Measurements from ENCODE around the gene SERPINA1. TPM values are rescaled to one million over a fixed set of nuclear protein-coding genes. Genes with fewer than 3 reads are reported as not detected.

The SERPINA1 gene
- total and polyA plus RNA-seq, 4 donors: 120 to 1,798 (median 1,122) TPM

- Histone ChIP-seq H3K4me3 (no peak overlapping the region), H3K36me3 (ENCODE audit: control insufficient read depth in 4 of 4, insufficient read depth in 4 of 4, low read length in 4 of 4) (no peaks in the 10 kb centered on the region), H3K27me3 (ENCODE audit: control insufficient read depth in 3 of 3, insufficient read depth in 3 of 3, low read length in 2 of 3) (no peaks in the 10 kb centered on the region), H3K27ac (ENCODE audit: low read depth in 1 of 2, low read length in 1 of 2) (peak overlapping the region in 1 of 2 donors; percentile 82), H3K9me3 (ENCODE audit: control insufficient read depth in 4 of 4, insufficient read depth in 3 of 4, low read length in 3 of 4) (no peaks in the 10 kb centered on the region), H3K4me1 (ENCODE audit: control insufficient read depth in 5 of 5, insufficient read depth in 5 of 5, low read length in 5 of 5) (peaks cover 0 to 11% (median 0%) of the 10 kb centered on the region in 5 donors), H3K9ac (ENCODE audit: insufficient read depth in 1 of 2, low read length in 2 of 2) (no peak overlapping the region)
- WGBS, 2 donors: 78 to 97% methylated on average over 5 of the region's 5 CpGs
- DNase-seq (no peak), ATAC-seq (ENCODE audit: insufficient read depth, low FRiP score) (no peak)
- TF ChIP-seq, protein P1, sequence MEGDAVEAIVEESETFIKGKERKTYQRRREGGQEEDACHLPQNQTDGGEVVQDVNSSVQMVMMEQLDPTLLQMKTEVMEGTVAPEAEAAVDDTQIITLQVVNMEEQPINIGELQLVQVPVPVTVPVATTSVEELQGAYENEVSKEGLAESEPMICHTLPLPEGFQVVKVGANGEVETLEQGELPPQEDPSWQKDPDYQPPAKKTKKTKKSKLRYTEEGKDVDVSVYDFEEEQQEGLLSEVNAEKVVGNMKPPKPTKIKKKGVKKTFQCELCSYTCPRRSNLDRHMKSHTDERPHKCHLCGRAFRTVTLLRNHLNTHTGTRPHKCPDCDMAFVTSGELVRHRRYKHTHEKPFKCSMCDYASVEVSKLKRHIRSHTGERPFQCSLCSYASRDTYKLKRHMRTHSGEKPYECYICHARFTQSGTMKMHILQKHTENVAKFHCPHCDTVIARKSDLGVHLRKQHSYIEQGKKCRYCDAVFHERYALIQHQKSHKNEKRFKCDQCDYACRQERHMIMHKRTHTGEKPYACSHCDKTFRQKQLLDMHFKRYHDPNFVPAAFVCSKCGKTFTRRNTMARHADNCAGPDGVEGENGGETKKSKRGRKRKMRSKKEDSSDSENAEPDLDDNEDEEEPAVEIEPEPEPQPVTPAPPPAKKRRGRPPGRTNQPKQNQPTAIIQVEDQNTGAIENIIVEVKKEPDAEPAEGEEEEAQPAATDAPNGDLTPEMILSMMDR (IDR thresholded peaks at IDR 0.05; ENCODE audit: control extremely low read depth, extremely low read depth): no peak
Observed at GRCh38 chr14:94389104-94389469, 685 bp upstream of the SERPINA1 start.

GRCh38 chr14:94388027-94388383 lies 397 bp downstream of the SERPINA1 start:
- H3K9me3 ChIP-seq (ENCODE audit: control insufficient read depth in 4 of 4, insufficient read depth in 3 of 4, low read length in 3 of 4): no peaks in the 10 kb centered on the region
- H3K9ac ChIP-seq (ENCODE audit: insufficient read depth in 1 of 2, low read length in 2 of 2): no peak overlapping the region
- H3K4me1 ChIP-seq (ENCODE audit: control insufficient read depth in 5 of 5, insufficient read depth in 5 of 5, low read length in 5 of 5): peaks cover 0 to 11% (median 0%) of the 10 kb centered on the region in 5 donors
- H3K36me3 ChIP-seq (ENCODE audit: control insufficient read depth in 4 of 4, insufficient read depth in 4 of 4, low read length in 4 of 4): no peaks in the 10 kb centered on the region
- WGBS, 2 donors: 62 to 87% methylated on average over 6 of the region's 6 CpGs
- TF ChIP-seq, protein P1 (IDR thresholded peaks at IDR 0.05; ENCODE audit: control extremely low read depth, extremely low read depth): no peak
- ATAC-seq (ENCODE audit: insufficient read depth, low FRiP score) (no peak), DNase-seq (no peak)
- H3K27me3 ChIP-seq (ENCODE audit: control insufficient read depth in 3 of 3, insufficient read depth in 3 of 3, low read length in 2 of 3): no peaks in the 10 kb centered on the region
- peak overlapping the region; percentile 43 for H3K4me3 ChIP-seq
- H3K27ac ChIP-seq (ENCODE audit: low read depth in 1 of 2, low read length in 1 of 2): peak overlapping the region in 1 of 2 donors; percentile 82

- ATAC-seq (ENCODE audit: insufficient read depth, low FRiP score) (no peak), DNase-seq (no peak)
- peaks cover 0 to 11% (median 0%) of the 10 kb centered on the region in 5 donors for H3K4me1 ChIP-seq (ENCODE audit: control insufficient read depth in 5 of 5, insufficient read depth in 5 of 5, low read length in 5 of 5)
- TF ChIP-seq, protein P1 (IDR thresholded peaks at IDR 0.05; ENCODE audit: control extremely low read depth, extremely low read depth): no peak
- no peak overlapping the region for H3K9ac ChIP-seq (ENCODE audit: insufficient read depth in 1 of 2, low read length in 2 of 2)
- no peaks in the 10 kb centered on the region for H3K36me3 ChIP-seq (ENCODE audit: control insufficient read depth in 4 of 4, insufficient read depth in 4 of 4, low read length in 4 of 4)
- H3K9me3 ChIP-seq (ENCODE audit: control insufficient read depth in 4 of 4, insufficient read depth in 3 of 4, low read length in 3 of 4): no peaks in the 10 kb centered on the region
- WGBS, 2 donors: 53 to 57% methylated on average over 12 of the region's 12 CpGs
- H3K4me3 ChIP-seq: peak overlapping the region; percentile 43
- H3K27ac ChIP-seq (ENCODE audit: low read depth in 1 of 2, low read length in 1 of 2): peak overlapping the region in 1 of 2 donors; percentile 82
- H3K27me3 ChIP-seq (ENCODE audit: control insufficient read depth in 3 of 3, insufficient read depth in 3 of 3, low read length in 2 of 3): peaks cover 0 to 2% (median 0%) of the 10 kb centered on the region in 3 donors
Observed at GRCh38 chr14:94387051-94388026, 1.1 kb downstream of the SERPINA1 start.
